Measurements from ENCODE around the gene BCAR3. TPM values are rescaled to one million over a fixed set of nuclear protein-coding genes. Genes with fewer than 3 reads are reported as not detected.

The BCAR3 gene
- polyA plus RNA-seq, 4 donors, result 22.5 to 28.9 (median 25.2) TPM

DNA sequence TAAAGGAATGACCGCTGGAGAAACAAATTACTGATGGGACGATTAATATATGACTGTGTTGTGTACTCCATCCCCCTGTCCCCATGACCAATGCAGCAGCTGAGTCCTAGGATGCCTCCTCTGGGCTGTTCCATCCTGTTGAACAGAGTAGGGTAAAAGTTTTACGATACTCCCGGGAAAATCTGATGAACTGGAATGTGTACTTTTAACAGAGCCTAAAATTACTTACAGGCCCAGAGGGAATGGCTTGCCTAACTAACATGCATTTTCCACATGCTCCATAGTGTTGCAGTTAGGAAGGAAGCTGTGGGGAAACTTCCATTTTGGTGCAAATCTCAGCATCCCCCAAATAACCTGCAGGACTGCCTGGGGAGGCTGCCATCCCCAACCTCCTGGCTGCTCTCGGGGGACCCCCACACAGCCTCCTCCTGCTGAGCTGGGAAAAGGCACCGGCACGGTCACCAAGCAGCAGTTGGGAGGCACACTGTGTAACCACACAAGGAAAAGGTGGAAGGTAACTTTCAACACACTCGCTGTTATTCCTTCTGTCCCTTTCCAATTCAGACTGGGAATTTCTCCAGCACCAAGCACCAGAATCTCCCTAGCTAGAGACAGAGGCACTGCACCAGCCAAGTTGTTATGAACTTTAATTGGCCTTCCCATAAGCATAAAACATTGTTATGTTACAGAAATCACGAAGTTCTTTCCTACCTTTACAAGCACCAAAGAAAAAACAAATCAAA lies 97.2 kb downstream of the BCAR3 start:
- DNase-seq (ENCODE audit: low read depth in 4 of 4, low spot score in 2 of 4), result no peak

DNA sequence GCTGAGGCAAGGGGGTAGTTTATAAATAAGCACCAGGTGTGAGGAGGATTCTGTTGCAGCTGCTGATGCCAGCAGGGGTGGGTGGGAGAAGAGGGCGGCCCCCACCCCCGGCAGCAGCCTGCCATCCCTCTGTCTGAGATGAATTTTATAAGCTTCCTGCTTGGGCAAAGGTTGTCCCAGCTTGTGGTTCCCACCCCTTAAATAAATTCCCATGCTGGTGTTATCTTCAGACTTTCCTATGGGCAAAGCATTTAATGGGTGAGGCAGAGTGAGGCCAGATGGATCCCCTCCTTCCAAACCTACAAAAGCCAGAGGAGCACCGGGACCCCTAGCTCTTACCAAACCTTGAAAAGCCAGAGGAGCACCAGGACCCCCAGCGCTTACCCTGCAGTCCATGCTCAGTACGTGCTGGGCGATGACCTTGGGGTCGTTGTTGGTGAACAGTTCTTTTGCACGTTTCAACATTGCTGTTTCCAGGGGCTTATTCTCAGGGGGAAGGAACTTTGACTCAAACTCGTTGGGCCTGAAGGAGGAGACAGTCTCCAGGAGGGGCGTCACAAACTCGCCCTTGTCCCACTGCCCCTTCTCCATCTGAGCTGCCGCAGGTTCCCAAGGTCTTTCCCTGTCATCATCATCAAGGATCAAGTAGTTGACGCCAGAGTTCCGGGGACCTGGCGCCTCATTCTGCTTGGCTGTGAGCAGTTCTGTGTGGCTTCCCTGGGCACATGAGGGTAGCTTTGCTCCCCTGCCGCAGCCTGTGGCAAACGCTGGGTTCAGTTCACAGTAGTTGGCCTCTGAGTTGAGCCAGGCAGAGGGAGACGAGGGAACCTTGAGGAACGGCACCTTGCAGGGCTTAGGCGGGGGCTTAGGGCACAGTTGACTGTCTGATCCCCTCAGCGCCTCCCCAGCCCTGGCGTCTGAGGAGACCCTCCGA lies 99.5 kb downstream of the BCAR3 start:
- DNase-seq (ENCODE audit: low read depth in 4 of 4, low spot score in 2 of 4), result no peak

DNA sequence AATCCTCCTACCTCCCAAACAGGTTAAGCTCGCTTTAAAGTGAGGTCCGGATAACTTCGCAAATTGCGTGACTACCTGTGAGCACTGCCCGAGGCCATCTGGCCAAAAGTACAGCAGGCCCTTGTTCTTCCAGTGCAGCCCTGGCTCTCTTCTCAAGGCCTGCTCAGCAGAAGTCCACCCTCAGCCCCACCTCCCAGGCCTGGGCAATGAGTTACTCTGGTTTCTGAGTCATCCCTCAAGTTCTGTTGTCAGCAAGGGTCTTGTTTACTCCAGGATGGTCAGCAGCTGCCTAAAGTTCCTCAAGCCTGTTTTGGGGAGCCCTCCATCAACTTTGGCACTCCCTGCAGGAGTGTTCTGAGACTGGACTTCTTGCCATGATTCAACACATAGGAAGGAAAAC lies 101.7 kb downstream of the BCAR3 start:
- DNase-seq (ENCODE audit: low read depth in 4 of 4, low spot score in 2 of 4), result no peak

- DNase-seq (ENCODE audit: low read depth in 4 of 4, low spot score in 2 of 4), result no peak
Measured at GRCh38 chr1:93578911-93579825, 102.5 kb downstream of the BCAR3 start.

DNA sequence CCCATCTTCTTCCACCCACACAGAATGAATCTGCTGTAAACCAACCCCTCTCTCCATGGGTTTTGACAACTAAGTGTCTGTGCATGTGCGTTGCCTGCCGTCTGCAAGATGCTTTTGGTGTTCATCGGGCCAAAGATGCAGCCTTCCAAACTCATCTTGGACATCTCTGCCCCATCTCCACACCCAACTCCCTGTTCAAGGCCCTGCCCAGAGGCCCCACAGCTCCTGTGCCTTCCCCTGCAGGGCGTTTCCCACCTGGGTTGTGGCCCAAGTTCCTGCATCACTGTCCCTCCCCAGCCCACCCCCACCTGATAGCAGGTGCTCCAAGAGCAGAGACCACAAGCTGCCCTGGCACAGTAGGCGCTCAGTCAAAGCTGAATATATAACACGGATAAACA lies 103.2 kb downstream of the BCAR3 start:
- DNase-seq (ENCODE audit: low read depth in 4 of 4, low spot score in 2 of 4), result no peak

GRCh38 chr1:93577536-93578432 lies 103.9 kb downstream of the BCAR3 start:
- no peak for DNase-seq (ENCODE audit: low read depth in 4 of 4, low spot score in 2 of 4)

GRCh38 chr1:93576746-93577145 lies 104.9 kb downstream of the BCAR3 start:
- no peak for DNase-seq (ENCODE audit: low read depth in 4 of 4, low spot score in 2 of 4)

DNA sequence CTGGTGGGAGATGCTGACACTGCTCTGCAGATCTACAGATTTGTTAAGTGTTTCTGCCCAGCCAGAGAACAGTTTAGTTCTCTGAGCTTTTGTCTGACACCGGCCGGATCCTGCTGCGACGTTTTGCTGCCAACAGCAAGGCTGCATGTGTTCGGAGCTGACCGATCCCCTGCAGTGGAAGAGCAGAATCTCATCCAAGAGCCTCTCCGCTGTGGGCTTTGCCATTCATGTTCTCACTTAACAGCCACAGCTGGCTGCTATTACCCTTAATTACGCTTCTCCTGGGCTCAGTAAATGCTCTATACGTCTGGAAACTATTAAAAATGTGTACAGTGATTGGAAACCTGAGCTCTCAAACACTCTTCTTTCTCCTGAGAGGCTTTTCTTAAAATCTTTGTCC lies 105.3 kb downstream of the BCAR3 start:
- DNase-seq (ENCODE audit: low read depth in 4 of 4, low spot score in 2 of 4), result no peak

DNA sequence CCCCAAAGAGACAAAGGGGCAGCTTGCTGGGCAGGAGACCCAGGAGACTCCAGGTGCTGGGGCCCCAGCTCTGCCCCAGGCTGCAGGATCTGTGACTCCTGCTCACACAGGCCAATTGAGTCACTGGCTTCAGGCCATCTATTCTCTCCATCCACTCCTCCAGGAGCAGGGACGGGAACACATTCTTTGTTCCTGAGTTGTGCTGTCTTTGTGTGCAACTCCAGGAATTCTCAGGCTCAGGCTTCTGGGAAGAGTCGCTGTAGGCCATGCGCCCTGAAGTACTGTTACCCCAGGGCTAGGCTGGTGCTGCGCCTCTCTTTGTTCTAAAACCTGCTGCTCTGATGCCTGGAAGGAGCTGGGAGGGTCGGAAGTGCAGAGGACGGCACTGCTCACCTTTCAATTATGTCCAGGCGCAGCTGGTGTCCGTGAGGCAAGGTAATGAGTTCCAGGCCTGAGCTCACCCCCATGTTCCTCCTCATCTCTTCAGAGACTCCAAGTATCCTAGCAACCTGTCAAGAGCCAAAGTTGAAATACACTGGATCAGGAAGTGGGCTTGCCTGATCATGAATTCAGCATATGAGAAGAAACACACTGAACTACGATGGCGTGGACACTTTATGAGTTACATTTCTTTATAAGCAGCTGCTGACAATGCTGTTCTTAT lies 105.9 kb downstream of the BCAR3 start:
- no peak for DNase-seq (ENCODE audit: low read depth in 4 of 4, low spot score in 2 of 4)

DNA sequence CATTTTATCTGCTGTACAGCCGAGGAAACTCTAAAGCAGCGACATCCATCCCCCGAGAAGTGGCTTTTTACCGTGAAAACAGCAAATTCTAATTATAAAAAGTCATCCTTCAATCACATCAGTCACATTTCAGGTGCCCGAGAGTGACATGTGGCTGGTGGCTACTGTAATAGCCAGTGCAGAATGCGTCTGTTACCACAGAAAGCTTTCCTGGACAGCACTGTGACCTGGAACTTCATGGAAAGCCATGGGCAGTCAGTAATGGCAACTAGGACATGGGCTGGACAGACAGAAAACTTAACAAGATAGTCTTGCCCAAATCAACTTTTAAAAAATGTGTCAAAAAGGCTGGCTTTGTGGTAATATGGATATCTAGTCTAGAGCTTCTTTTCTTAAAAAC lies 106.6 kb downstream of the BCAR3 start:
- no peak for DNase-seq (ENCODE audit: low read depth in 4 of 4, low spot score in 2 of 4)

GRCh38 chr1:93574511-93574910 lies 107.1 kb downstream of the BCAR3 start:
- no peak for DNase-seq (ENCODE audit: low read depth in 4 of 4, low spot score in 2 of 4)

- DNase-seq (ENCODE audit: low read depth in 4 of 4, low spot score in 2 of 4), result no peak
Measured at GRCh38 chr1:93573940-93574469, 107.6 kb downstream of the BCAR3 start.

GRCh38 chr1:93571623-93572310 lies 109.9 kb downstream of the BCAR3 start:
- no peak for DNase-seq (ENCODE audit: low read depth in 4 of 4, low spot score in 2 of 4)

GRCh38 chr1:93569489-93569888 lies 112.1 kb downstream of the BCAR3 start:
- no peak for DNase-seq (ENCODE audit: low read depth in 4 of 4, low spot score in 2 of 4)

DNA sequence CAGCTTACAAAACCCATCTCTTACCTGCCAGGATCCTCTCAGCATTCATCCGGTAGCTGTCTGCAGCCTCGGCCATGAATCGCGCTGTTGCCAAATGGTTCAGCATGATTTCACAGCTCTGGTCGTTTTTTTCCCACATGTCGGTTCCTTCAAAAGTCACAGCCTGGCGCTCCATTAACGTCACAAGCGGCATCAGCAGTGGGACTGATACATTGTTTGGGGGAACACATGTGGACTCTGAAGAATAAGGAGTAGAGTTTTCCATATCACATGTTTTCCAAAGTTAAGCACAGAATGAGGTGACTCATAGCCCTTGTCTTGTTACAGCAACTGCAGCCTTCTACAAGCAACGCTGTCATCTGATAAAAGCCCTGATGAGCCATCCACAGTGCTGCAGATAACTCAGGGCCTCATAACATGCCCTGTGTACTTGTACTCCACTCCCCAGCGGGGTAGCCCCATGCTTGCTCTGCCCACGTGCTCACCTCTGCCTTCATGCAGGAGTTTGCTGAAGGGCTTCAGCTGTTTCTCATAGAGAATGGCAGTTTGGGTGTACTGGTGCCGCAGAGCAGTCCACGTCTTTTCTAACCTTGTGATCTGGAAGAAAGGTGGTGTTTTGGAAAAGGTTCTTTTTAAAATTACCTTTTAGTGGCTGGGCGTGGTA lies 114.2 kb downstream of the BCAR3 start:
- no peak for DNase-seq (ENCODE audit: low read depth in 4 of 4, low spot score in 2 of 4)

DNA sequence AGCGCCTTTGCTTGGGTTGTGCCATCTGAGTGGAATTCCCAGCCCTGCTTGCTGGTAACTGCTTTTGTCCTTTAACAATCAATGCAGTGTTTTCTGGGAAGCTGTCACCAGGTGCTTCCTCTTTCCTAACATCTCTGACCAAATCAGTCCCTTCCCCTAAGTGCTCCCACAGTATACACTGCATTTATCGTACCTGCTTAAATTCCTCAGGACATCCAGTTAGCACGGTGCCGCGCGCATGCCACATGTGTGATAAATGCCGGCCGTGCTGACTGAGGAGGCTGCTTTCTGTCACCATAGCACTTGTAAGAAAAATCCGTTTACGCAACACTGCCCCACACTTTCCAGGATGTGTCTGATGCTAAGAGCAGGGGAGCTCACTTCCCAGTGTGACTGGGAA lies 115.4 kb downstream of the BCAR3 start:
- no peak for DNase-seq (ENCODE audit: low read depth in 4 of 4, low spot score in 2 of 4)

- no peak for DNase-seq (ENCODE audit: low read depth in 4 of 4, low spot score in 2 of 4)
Measured at GRCh38 chr1:93565496-93566206, 116.0 kb downstream of the BCAR3 start.
